Subcutaneous abdominal adipose tissue (tissue), 5 donors: ENCODE measurements around the gene SON.

ENCODE experiments used
- H3K27ac ChIP-seq: one replicate; pipeline ENCODE4 v1.7.0; 2013; ENCODE audit warnings: low read depth, mild to moderate bottlenecking, inconsistent platforms, low read length, moderate library complexity
- H3K27me3 ChIP-seq, 5 donors: one replicate each; pipeline ENCODE4 v1.7.0; 2013; ENCODE audit warnings: low read length in 5 of 5, inconsistent platforms in 1 of 5; ENCODE audit not compliant: control insufficient read depth in 5 of 5, insufficient read depth in 4 of 5
- H3K36me3 ChIP-seq, 5 donors: one replicate each; pipeline ENCODE4 v1.7.0; 2013; ENCODE audit warnings: low read length in 5 of 5; ENCODE audit not compliant: control insufficient read depth in 5 of 5, insufficient read depth in 5 of 5
- H3K4me1 ChIP-seq, 5 donors: one replicate each; pipeline ENCODE4 v1.7.0; 2013; ENCODE audit warnings: low read length in 5 of 5, mild to moderate bottlenecking in 3 of 5, moderate library complexity in 1 of 5; ENCODE audit not compliant: control insufficient read depth in 5 of 5, insufficient read depth in 5 of 5
- H3K4me3 ChIP-seq, 5 donors: one replicate each; pipeline ENCODE4 v1.7.0; 2013; ENCODE audit warnings: low read length in 5 of 5, low read depth in 1 of 5
- H3K9ac ChIP-seq, 5 donors: one replicate each; pipeline ENCODE4 v1.7.0; 2013; ENCODE audit warnings: low read length in 5 of 5, mild to moderate bottlenecking in 4 of 5, moderate library complexity in 3 of 5
- H3K9me3 ChIP-seq, 5 donors: one replicate each; pipeline ENCODE4 v1.7.0; 2013; ENCODE audit warnings: low read length in 5 of 5; ENCODE audit not compliant: control insufficient read depth in 5 of 5
- donor health status: healthy.
- donor health status: healthy.
- donor health status: healthy.
- donor health status: healthy.
- donor health status: healthy.

Gene SON

GRCh38 chr21:33554236-33554981 is 11.6 kb downstream of the SON start:
- Histone ChIP-seq H3K4me3 (no peak overlapping the region), H3K9ac (no peak overlapping the region), H3K4me1 (peaks cover 0 to 15% (median 13%) of the 10 kb centered on the region in 5 donors), H3K36me3 (peaks cover 42 to 85% (median 83%) of the 10 kb centered on the region in 5 donors), H3K27me3 (no peaks in the 10 kb centered on the region), H3K27ac (no peak overlapping the region), H3K9me3 (no peaks in the 10 kb centered on the region)

DNA sequence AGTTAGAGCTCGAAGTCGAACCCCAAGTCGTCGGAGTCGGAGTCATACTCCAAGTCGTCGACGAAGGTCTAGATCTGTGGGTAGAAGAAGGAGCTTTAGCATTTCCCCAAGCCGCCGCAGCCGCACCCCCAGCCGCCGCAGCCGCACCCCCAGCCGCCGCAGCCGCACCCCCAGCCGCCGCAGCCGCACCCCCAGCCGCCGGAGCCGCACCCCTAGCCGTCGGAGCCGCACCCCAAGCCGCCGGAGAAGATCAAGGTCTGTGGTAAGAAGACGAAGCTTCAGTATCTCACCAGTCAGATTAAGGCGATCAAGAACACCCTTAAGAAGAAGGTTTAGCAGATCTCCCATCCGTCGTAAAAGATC is 12.1 kb downstream of the SON start:
- no peak overlapping the region for H3K27ac ChIP-seq
- no peak overlapping the region for H3K4me3 ChIP-seq
- H3K4me1 ChIP-seq, result peaks cover 0 to 15% (median 13%) of the 10 kb centered on the region in 5 donors
- no peaks in the 10 kb centered on the region for H3K9me3 ChIP-seq
- H3K9ac ChIP-seq, result no peak overlapping the region
- H3K27me3 ChIP-seq, result no peaks in the 10 kb centered on the region
- H3K36me3 ChIP-seq, result peaks cover 42 to 85% (median 83%) of the 10 kb centered on the region in 5 donors

- Histone ChIP-seq H3K36me3 (peaks cover 62 to 82% (median 74%) of the 10 kb centered on the region in 5 donors), H3K9me3 (no peaks in the 10 kb centered on the region), H3K27ac (no peak overlapping the region), H3K27me3 (no peaks in the 10 kb centered on the region), H3K4me1 (peaks cover 0 to 15% (median 11%) of the 10 kb centered on the region in 5 donors), H3K9ac (no peak overlapping the region), H3K4me3 (no peak overlapping the region)
These were observed 14.6 kb downstream of the SON start for GRCh38 chr21:33557447-33557846.

GRCh38 chr21:33558777-33559421 is 16.1 kb downstream of the SON start:
- Histone ChIP-seq H3K4me1 (peaks cover 0 to 14% (median 11%) of the 10 kb centered on the region in 5 donors), H3K27ac (no peak overlapping the region), H3K9me3 (no peaks in the 10 kb centered on the region), H3K36me3 (peaks cover 62 to 74% (median 64%) of the 10 kb centered on the region in 5 donors), H3K27me3 (no peaks in the 10 kb centered on the region), H3K4me3 (no peak overlapping the region), H3K9ac (no peak overlapping the region)

- H3K4me3 ChIP-seq, result no peak overlapping the region
- no peaks in the 10 kb centered on the region for H3K27me3 ChIP-seq
- H3K9me3 ChIP-seq, result no peaks in the 10 kb centered on the region
- H3K36me3 ChIP-seq, result peaks cover 55 to 70% (median 59%) of the 10 kb centered on the region in 5 donors
- H3K27ac ChIP-seq, result no peak overlapping the region
- H3K9ac ChIP-seq, result no peak overlapping the region
- H3K4me1 ChIP-seq, result peaks cover 0 to 11% (median 11%) of the 10 kb centered on the region in 5 donors
These were observed 17.0 kb downstream of the SON start for GRCh38 chr21:33559813-33560212.

- peaks cover 51 to 74% (median 62%) of the 10 kb centered on the region in 5 donors for H3K36me3 ChIP-seq
- H3K27me3 ChIP-seq, result no peaks in the 10 kb centered on the region
- H3K4me1 ChIP-seq, result peaks cover 0 to 7% (median 4%) of the 10 kb centered on the region in 5 donors
- H3K9ac ChIP-seq, result peak overlapping the region in 1 of 5 donors; percentile 15
- H3K4me3 ChIP-seq, result no peak overlapping the region
- no peaks in the 10 kb centered on the region for H3K9me3 ChIP-seq
- no peak overlapping the region for H3K27ac ChIP-seq
These were observed 18.1 kb downstream of the SON start for GRCh38 chr21:33560965-33561364.

GRCh38 chr21:33561373-33561772 is 18.5 kb downstream of the SON start:
- Histone ChIP-seq H3K4me1 (peaks cover 0 to 3% (median 0%) of the 10 kb centered on the region in 5 donors), H3K27me3 (no peaks in the 10 kb centered on the region), H3K4me3 (no peak overlapping the region), H3K9me3 (no peaks in the 10 kb centered on the region), H3K27ac (no peak overlapping the region), H3K9ac (peak overlapping the region in 1 of 5 donors; percentile 15), H3K36me3 (peaks cover 50 to 70% (median 59%) of the 10 kb centered on the region in 5 donors)

GRCh38 chr21:33562389-33562788 is 19.6 kb downstream of the SON start:
- H3K9me3 ChIP-seq, result no peaks in the 10 kb centered on the region
- peaks cover 0 to 3% (median 0%) of the 10 kb centered on the region in 5 donors for H3K4me1 ChIP-seq
- H3K36me3 ChIP-seq, result peaks cover 49 to 68% (median 59%) of the 10 kb centered on the region in 5 donors
- no peak overlapping the region for H3K4me3 ChIP-seq
- H3K9ac ChIP-seq, result no peak overlapping the region
- H3K27ac ChIP-seq, result no peak overlapping the region
- no peaks in the 10 kb centered on the region for H3K27me3 ChIP-seq

DNA sequence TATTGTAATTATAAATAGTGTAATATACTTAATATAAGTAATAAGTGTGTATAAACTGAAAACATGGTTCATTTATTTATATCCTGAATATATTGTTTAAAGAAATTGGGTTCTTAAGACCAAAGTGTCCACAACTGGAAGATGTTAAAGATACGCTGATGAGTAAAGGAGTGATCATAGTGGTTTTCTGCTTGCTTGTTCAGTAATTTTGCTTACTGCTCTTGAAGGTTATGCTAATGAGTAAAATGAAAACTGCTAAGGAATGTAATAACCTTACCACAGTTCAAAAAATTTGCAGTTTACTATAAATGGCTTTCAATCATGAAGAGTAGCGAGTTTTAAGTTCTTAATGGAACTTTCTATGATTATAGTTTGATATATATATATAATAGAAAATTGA is 23.7 kb downstream of the SON start:
- Histone ChIP-seq H3K4me3 (no peak overlapping the region), H3K36me3 (peaks cover 31 to 55% (median 49%) of the 10 kb centered on the region in 5 donors), H3K9me3 (no peaks in the 10 kb centered on the region)

DNA sequence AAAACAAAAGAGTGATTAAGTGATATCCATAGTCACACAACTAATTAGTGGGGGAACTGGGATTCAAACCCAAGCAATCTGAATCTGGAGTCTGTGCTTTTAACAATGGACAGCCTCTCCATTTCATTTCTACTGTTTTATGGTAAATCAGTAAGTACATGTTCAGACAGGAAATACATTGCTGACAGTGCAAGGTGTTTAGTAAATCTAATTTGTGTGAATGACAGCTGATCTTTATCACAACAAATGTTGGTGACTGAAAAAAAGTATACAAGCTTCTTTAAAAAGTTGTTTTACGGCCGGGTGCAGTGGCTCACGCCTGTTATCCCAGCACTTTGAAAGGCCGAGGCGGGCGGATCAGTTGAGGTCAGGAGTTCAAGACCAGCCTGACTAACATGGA is 25.1 kb downstream of the SON start:
- Histone ChIP-seq H3K4me3 (no peak overlapping the region), H3K36me3 (peaks cover 34 to 55% (median 54%) of the 10 kb centered on the region in 5 donors), H3K27me3 (no peaks in the 10 kb centered on the region)

More for the DNA sequence above, 23.7 kb downstream of the SON start:
- Histone ChIP-seq H3K27ac (no peak overlapping the region), H3K4me1 (no peaks in the 10 kb centered on the region), H3K9ac (no peak overlapping the region), H3K27me3 (no peaks in the 10 kb centered on the region)

More for the DNA sequence above, 25.1 kb downstream of the SON start:
- no peak overlapping the region for H3K9ac ChIP-seq
- H3K9me3 ChIP-seq, result no peaks in the 10 kb centered on the region
- no peak overlapping the region for H3K27ac ChIP-seq
- H3K4me1 ChIP-seq, result peaks cover 0 to 3% (median 0%) of the 10 kb centered on the region in 5 donors
